HEK293 (cell line): Measurements from ENCODE around the gene PDLIM4.

Source experiments
- CTCF ChIA-PET: fragments of 350-600 bp; formaldehyde crosslinking; extraction: SDS; loops from one replicate; lab custom pipeline; 2021; ENCODE audit warnings: antibody characterized with exemption; lab: Yijun Ruan, JAX
- POLR2A ChIA-PET: fragments of 300-600 bp; formaldehyde crosslinking; extraction: SDS; loops from one replicate; lab custom pipeline; 2020; ENCODE audit warnings: antibody characterized with exemption, inconsistent platforms; lab: Yijun Ruan, JAX
- H3K27ac ChIP-seq: fragments of 200-500 bp; sonication (Bioruptor generic); 2 replicates; pipeline ENCODE4 v1.5.1; 2014; ENCODE audit warnings: low read depth, low read length, control low read depth, inconsistent platforms; ENCODE audit errors: extremely low read depth
- H3K36me3 ChIP-seq, 2 experiments: fragments of 200-500 bp in 1 of 2; sonication (Bioruptor generic) in 1 of 2; 1 replicate in 1 of 2; 2 replicates in 1 of 2; pipeline ENCODE4 v1.5.1; 2014 to 2017; ENCODE audit warnings: inconsistent platforms in 2 of 2, low read length in 2 of 2; ENCODE audit not compliant: control insufficient read depth in 2 of 2, insufficient read depth in 1 of 2
- H3K4me1 ChIP-seq: fragments of 200-500 bp; sonication (Bioruptor generic); 2 replicates; pipeline ENCODE4 v1.5.1; 2014; ENCODE audit warnings: mild to moderate bottlenecking, low read length, inconsistent platforms; ENCODE audit not compliant: control insufficient read depth, insufficient read depth
- H3K4me3 ChIP-seq: 2 replicates; pipeline ENCODE4 v1.5.1; 2011; ENCODE audit warnings: low read depth, mild to moderate bottlenecking, control low read depth, low read length, moderate library complexity
- H3K9me3 ChIP-seq: fragments of 200-500 bp; sonication (Bioruptor generic); 2 replicates; pipeline ENCODE4 v1.5.1; 2014; ENCODE audit warnings: low read depth, low read length, inconsistent platforms; ENCODE audit not compliant: control insufficient read depth, insufficient read depth
- CTCF ChIP-seq: fragments of 450-650 bp; formaldehyde crosslinking; IDR thresholded peaks from 2 replicates; pipeline ENCODE4 v1.5.1; 2016; ENCODE audit warnings: missing biosample characterization, missing genetic modification characterization
- SCRT1 ChIP-seq: fragments of 450-650 bp; formaldehyde crosslinking; IDR thresholded peaks from 2 replicates; pipeline ENCODE4 v1.5.1; 2016; ENCODE audit warnings: missing biosample characterization, missing genetic modification characterization, borderline replicate concordance
- TRIM28 ChIP-seq: IDR thresholded peaks from 2 replicates; pipeline ENCODE4 v1.6.1; 2011; ENCODE audit warnings: low read length, control low read depth, borderline replicate concordance
- ZBTB49 ChIP-seq: fragments of 450-650 bp; formaldehyde crosslinking; IDR thresholded peaks from 2 replicates; pipeline ENCODE4 v1.5.1; 2016; ENCODE audit warnings: missing biosample characterization, missing genetic modification characterization, low read depth
- ZFP37 ChIP-seq: fragments of 450-650 bp; formaldehyde crosslinking; IDR thresholded peaks from 2 replicates; pipeline ENCODE4 v1.5.1; 2016; ENCODE audit warnings: missing biosample characterization, missing genetic modification characterization
- ZNF18 ChIP-seq: fragments of 450-650 bp; formaldehyde crosslinking; IDR thresholded peaks from 2 replicates; pipeline ENCODE4 v1.5.1; 2016; ENCODE audit warnings: missing biosample characterization, missing genetic modification characterization
- ZNF184 ChIP-seq: fragments of 450-650 bp; IDR thresholded peaks from 2 replicates; pipeline ENCODE4 v1.5.1; 2018; ENCODE audit warnings: missing biosample characterization, mild to moderate bottlenecking, missing genetic modification characterization
- ZNF19 ChIP-seq: fragments of 450-650 bp; formaldehyde crosslinking; IDR thresholded peaks from 2 replicates; pipeline ENCODE4; 2016; ENCODE audit warnings: missing biosample characterization, missing genetic modification characterization, low read depth
- ZNF302 ChIP-seq: fragments of 450-650 bp; formaldehyde crosslinking; IDR thresholded peaks from 2 replicates; pipeline ENCODE4 v1.5.1; 2016; ENCODE audit warnings: missing biosample characterization, missing genetic modification characterization, low read depth
- ZNF37A ChIP-seq: fragments of 450-650 bp; IDR thresholded peaks from 2 replicates; pipeline ENCODE4 v1.5.1; 2018; ENCODE audit warnings: missing biosample characterization, missing genetic modification characterization
- ZNF423 ChIP-seq: fragments of 450-650 bp; formaldehyde crosslinking; IDR thresholded peaks from 2 replicates; pipeline ENCODE4 v1.5.1; 2016; ENCODE audit warnings: missing biosample characterization, missing genetic modification characterization
- ZNF488 ChIP-seq: fragments of 450-650 bp; formaldehyde crosslinking; IDR thresholded peaks from 2 replicates; pipeline ENCODE4 v1.5.1; 2016; ENCODE audit warnings: missing biosample characterization, missing genetic modification characterization
- ZNF529 ChIP-seq: fragments of 450-650 bp; formaldehyde crosslinking; IDR thresholded peaks from 2 replicates; pipeline ENCODE4 v1.5.1; 2017; ENCODE audit warnings: missing genetic modification characterization, missing biosample characterization; ENCODE audit not compliant: insufficient replicate concordance
- ZNF544 ChIP-seq: fragments of 450-650 bp; formaldehyde crosslinking; IDR thresholded peaks from 2 replicates; pipeline ENCODE4 v1.5.0; 2017; ENCODE audit warnings: missing biosample characterization, missing genetic modification characterization
- ZNF548 ChIP-seq: fragments of 450-650 bp; formaldehyde crosslinking; IDR thresholded peaks from 2 replicates; pipeline ENCODE4 v1.5.1; 2016; ENCODE audit warnings: missing biosample characterization, missing genetic modification characterization
- ZNF571 ChIP-seq: fragments of 450-650 bp; formaldehyde crosslinking; IDR thresholded peaks from 2 replicates; pipeline ENCODE4 v1.5.0; 2017; ENCODE audit warnings: missing biosample characterization, missing genetic modification characterization
- ZNF610 ChIP-seq: fragments of 450-650 bp; formaldehyde crosslinking; IDR thresholded peaks from 2 replicates; pipeline ENCODE4 v1.5.1; 2016; ENCODE audit warnings: missing biosample characterization, missing genetic modification characterization, borderline replicate concordance
- ZNF704 ChIP-seq: fragments of 450-650 bp; formaldehyde crosslinking; IDR thresholded peaks from 2 replicates; pipeline ENCODE4 v1.5.1; 2016; ENCODE audit warnings: missing biosample characterization, missing genetic modification characterization
- ZNF843 ChIP-seq: fragments of 450-650 bp; formaldehyde crosslinking; IDR thresholded peaks from 2 replicates; pipeline ENCODE4 v1.5.1; 2016; ENCODE audit warnings: missing biosample characterization, missing genetic modification characterization

PDLIM4 gene

GRCh38 chr5:132313366-132313765, 55.9 kb downstream of the PDLIM4 start:
- Histone ChIP-seq H3K36me3 (no peaks in the 10 kb centered on the region), H3K4me3 (no peak overlapping the region), H3K27ac (no peak overlapping the region), H3K9me3 (no peaks in the 10 kb centered on the region), H3K4me1 (no peaks in the 10 kb centered on the region)
- TF ChIP-seq ZNF488 (tag by site-specific recombination) (no peak), TRIM28 (no peak), ZNF544 (tag by site-specific recombination) (no peak), ZNF19 (tag by site-specific recombination) (no peak), ZNF18 (tag by site-specific recombination) (no peak), ZNF548 (tag by site-specific recombination) (no peak), ZNF37A (tag by site-specific recombination) (no peak), ZNF423 (tag by site-specific recombination) (no peak), ZNF610 (tag by site-specific recombination) (no peak), ZNF302 (tag by site-specific recombination) (no peak), ZNF184 (tag by site-specific recombination) (no peak), SCRT1 (tag by site-specific recombination) (no peak), CTCF (tag by site-specific recombination) (no peak), ZFP37 (tag by site-specific recombination) (no peak), ZNF571 (tag by site-specific recombination) (no peak), ZNF529 (tag by site-specific recombination) (no peak), ZNF704 (tag by site-specific recombination) (no peak), ZNF843 (tag by site-specific recombination) (no peak), ZBTB49 (tag by site-specific recombination) (no peak)
- ChIA-PET CTCF (interaction anchor here (0.6 to 0.8 kb wide), 2 partner anchors 68 to 656 kb away, joined by 4 read pairs; no protein-coding TSS in a partner anchor), POLR2A (no interaction called here)
